A549 (cell line): ENCODE data around the gene S1PR2.

Experiments
- CTCF ChIP-seq: fragments of >200 bp; sonication (Bioruptor Twin); formaldehyde crosslinking; IDR thresholded peaks from 3 replicates; pipeline ENCODE4 v1.5.1; 2016
- RAD21 ChIP-seq, 2 experiments: fragments of >200 bp in 1 of 2; sonication (Bioruptor Twin) in 1 of 2; formaldehyde crosslinking in 1 of 2; IDR thresholded peaks in 1 of 2; conservative IDR thresholded peaks in 1 of 2; 2 replicates in 1 of 2; 3 replicates in 1 of 2; pipeline ENCODE4 v1.6.1; 2012 to 2018; ENCODE audit warnings: inconsistent platforms in 1 of 2
- RCOR1 ChIP-seq: fragments of 150-350 bp; IDR thresholded peaks from 2 replicates; pipeline ENCODE4 v1.6.1; 2014; ENCODE audit warnings: antibody characterized with exemption, low read length, low read depth
- TP53 ChIP-seq: fragments of 250-450 bp; sonication (Bioruptor Pico); IDR thresholded peaks from 2 replicates; pipeline ENCODE4 v1.5.0; 2021; ENCODE audit warnings: mild to moderate bottlenecking, moderate library complexity

GRCh38 chr19:10189616-10190015 is 41.5 kb downstream of the S1PR2 start:
- TF ChIP-seq CTCF (no peak), RAD21 (conservative IDR thresholded peaks at IDR 0.05 in 1 of 2, IDR thresholded peaks at IDR 0.05 in 1 of 2) (no peak), RCOR1 (no peak), TP53 (no peak)
